H1 (cell line): ENCODE data around the gene LCOR. TPM values are rescaled to one million over a fixed set of nuclear protein-coding genes. Genes with fewer than 3 reads are reported as not detected.

Source experiments
- BCL11A ChIP-seq, 2 experiments: IDR thresholded peaks; one replicate each; pipeline ENCODE4 v1.6.1; 2011; ENCODE audit warnings: low read depth in 2 of 2, low read length in 2 of 2, mild to moderate bottlenecking in 2 of 2
- JUN ChIP-seq: IDR thresholded peaks from 2 replicates; pipeline ENCODE4 v1.6.1; 2011; ENCODE audit warnings: low read depth, mild to moderate bottlenecking, improper control_type of control experiment, low read length
- NRF1 ChIP-seq: IDR thresholded peaks from 2 replicates; pipeline ENCODE4 v1.6.1; 2011; ENCODE audit warnings: mild to moderate bottlenecking, low read depth, low read length, improper control_type of control experiment
- RBBP5 ChIP-seq: IDR thresholded peaks from 2 replicates; pipeline ENCODE4 v1.7.1; 2012; ENCODE audit warnings: low read depth, mild to moderate bottlenecking, inconsistent platforms, low read length, moderate library complexity, borderline replicate concordance
- RXRA ChIP-seq: IDR thresholded peaks from 2 replicates; pipeline ENCODE4 v1.6.1; 2011; ENCODE audit warnings: low read depth, mild to moderate bottlenecking, low read length, moderate library complexity; ENCODE audit not compliant: insufficient read depth
- SUZ12 ChIP-seq: fragments of 200-600 bp; sonication (generic); IDR thresholded peaks from 2 replicates; pipeline ENCODE4 v1.6.1; 2012; ENCODE audit warnings: mild to moderate bottlenecking, inconsistent platforms, low read length, moderate library complexity, mixed read lengths
- TAF1 ChIP-seq: IDR thresholded peaks from 2 replicates; pipeline ENCODE4 v1.6.1; 2011; ENCODE audit warnings: mild to moderate bottlenecking, low read depth, low read length
- polyA plus RNA-seq, 7 experiments: library from polyadenylated mRNA; depleted of rRNA in 3 of 7; stranded (reverse) in 5 of 7; unstranded in 2 of 7; fragments of >200 nt in 5 of 7; fragments of 200-250 nt in 2 of 7; gene quantifications; 1 replicate in 5 of 7; 2 replicates in 1 of 7; 4 replicates in 1 of 7; pipeline versions ENCODE4 v1.2.1 to v1.2.3, GENCODE V29; 2011 to 2013; ENCODE audit warnings: missing spikeins in 2 of 7, mixed read lengths in 2 of 7
- total RNA-seq: library from RNA; stranded (reverse); fragmentation: NEBNext Ultra II Directional; extraction: Animal tissue kit (Norgen Biotek cat#: 25700); gene quantifications from 2 replicates; pipeline ENCODE4 v1.2.1, GENCODE V29; 2021

Gene LCOR
- total and polyA plus RNA-seq, 2 of the 8 experiments (the other 6 are each of a cell fraction or from before 2014, with no cell fraction given), result 4.7 to 25.5 TPM

- TF ChIP-seq SUZ12 (no peak), NRF1 (no peak), RBBP5 (no peak), TAF1 (no peak), RXRA (no peak), JUN (no peak), BCL11A (IDR thresholded peaks at IDR 0.05; ENCODE audit: low read depth in 2 of 2, low read length in 2 of 2) (no peak)
Measured at GRCh38 chr10:97034958-97035769, 203.1 kb downstream of the LCOR start (continued).
